ENCODE results near the gene PITX2.
"Not testable (repeated sequence)": the region's sequence is repeated elsewhere in the genome, so short reads cannot be mapped to it uniquely, and the experiment has no call there.

Gene PITX2

GRCh38 chr4:110587666-110588285 is 35.1 kb downstream of the PITX2 start:
- no peak overlapping the region for H3K27ac ChIP-seq (ENCODE audit: poor library complexity, severe bottlenecking)
- H3K4me1 ChIP-seq (ENCODE audit: insufficient read depth, poor library complexity, severe bottlenecking), result no peaks in the 10 kb centered on the region
- no peak overlapping the region for H3K4me3 ChIP-seq (ENCODE audit: severe bottlenecking)
- H3K9me3 ChIP-seq (ENCODE audit: severe bottlenecking), result no peaks in the 10 kb centered on the region
- no peaks in the 10 kb centered on the region for H3K36me3 ChIP-seq (ENCODE audit: low read depth)
- DNase-seq (ENCODE audit: low spot score) (no peak), ATAC-seq (ENCODE audit: low read depth) (no peak)
- no peaks in the 10 kb centered on the region for H3K27me3 ChIP-seq (ENCODE audit: insufficient read depth, poor library complexity, severe bottlenecking)
- TF ChIP-seq CTCF (IDR thresholded peaks at IDR 0.05; ENCODE audit: poor library complexity, severe bottlenecking), result no peak

- Histone ChIP-seq H3K27me3 (ENCODE audit: insufficient read depth, poor library complexity, severe bottlenecking) (no peaks in the 10 kb centered on the region), H3K27ac (ENCODE audit: poor library complexity, severe bottlenecking) (no peak overlapping the region), H3K36me3 (ENCODE audit: low read depth) (no peaks in the 10 kb centered on the region), H3K9me3 (ENCODE audit: severe bottlenecking) (no peaks in the 10 kb centered on the region), H3K4me3 (ENCODE audit: severe bottlenecking) (no peak overlapping the region), H3K4me1 (ENCODE audit: insufficient read depth, poor library complexity, severe bottlenecking) (no peaks in the 10 kb centered on the region)
- peak; percentile 84 for TF ChIP-seq CTCF (IDR thresholded peaks at IDR 0.05; ENCODE audit: poor library complexity, severe bottlenecking)
- DNase-seq (ENCODE audit: low spot score) (no peak), ATAC-seq (ENCODE audit: low read depth) (peak; percentile 87)
Observed at GRCh38 chr4:110586131-110586850, 36.6 kb downstream of the PITX2 start.

- not testable (repeated sequence) for DNase-seq (ENCODE audit: low spot score); H3K4me1 ChIP-seq (ENCODE audit: insufficient read depth, poor library complexity, severe bottlenecking); H3K4me3 ChIP-seq (ENCODE audit: severe bottlenecking); H3K36me3 ChIP-seq (ENCODE audit: low read depth); H3K27ac ChIP-seq (ENCODE audit: poor library complexity, severe bottlenecking); H3K9me3 ChIP-seq (ENCODE audit: severe bottlenecking); H3K27me3 ChIP-seq (ENCODE audit: insufficient read depth, poor library complexity, severe bottlenecking); ATAC-seq (ENCODE audit: low read depth)
Observed at GRCh38 chr4:110576696-110577095, 46.2 kb downstream of the PITX2 start.

All from RWPE2 (cell line).